GM12892 (cell line): ENCODE measurements around the gene CCDC28A.
A peak's percentile ranks its signal among the peaks of the same experiment; 100 is the strongest.

Experiments used
- DNase-seq: peaks from one replicate; pipeline ENCODE4 v3.0.0; 2011; ENCODE audit not compliant: insufficient read length
- FAIRE-seq: peaks from 2 replicates; lab custom pipeline; 2011; peaks lifted over from hg19 to GRCh38; lab: Jason Lieb, UNC
- POLR2A ChIP-seq: IDR thresholded peaks from 2 replicates; pipeline ENCODE4 v1.6.1; 2011; ENCODE audit warnings: low read depth, low read length, control low read depth
- POLR2AphosphoS5 ChIP-seq: IDR thresholded peaks from 2 replicates; pipeline ENCODE4 v1.6.1; 2011; ENCODE audit warnings: low read depth, low read length, control low read depth
- TAF1 ChIP-seq: IDR thresholded peaks from 2 replicates; pipeline ENCODE4 v1.6.1; 2011; ENCODE audit warnings: low read depth, mild to moderate bottlenecking, control low read depth, low read length, borderline replicate concordance

Gene CCDC28A

DNA sequence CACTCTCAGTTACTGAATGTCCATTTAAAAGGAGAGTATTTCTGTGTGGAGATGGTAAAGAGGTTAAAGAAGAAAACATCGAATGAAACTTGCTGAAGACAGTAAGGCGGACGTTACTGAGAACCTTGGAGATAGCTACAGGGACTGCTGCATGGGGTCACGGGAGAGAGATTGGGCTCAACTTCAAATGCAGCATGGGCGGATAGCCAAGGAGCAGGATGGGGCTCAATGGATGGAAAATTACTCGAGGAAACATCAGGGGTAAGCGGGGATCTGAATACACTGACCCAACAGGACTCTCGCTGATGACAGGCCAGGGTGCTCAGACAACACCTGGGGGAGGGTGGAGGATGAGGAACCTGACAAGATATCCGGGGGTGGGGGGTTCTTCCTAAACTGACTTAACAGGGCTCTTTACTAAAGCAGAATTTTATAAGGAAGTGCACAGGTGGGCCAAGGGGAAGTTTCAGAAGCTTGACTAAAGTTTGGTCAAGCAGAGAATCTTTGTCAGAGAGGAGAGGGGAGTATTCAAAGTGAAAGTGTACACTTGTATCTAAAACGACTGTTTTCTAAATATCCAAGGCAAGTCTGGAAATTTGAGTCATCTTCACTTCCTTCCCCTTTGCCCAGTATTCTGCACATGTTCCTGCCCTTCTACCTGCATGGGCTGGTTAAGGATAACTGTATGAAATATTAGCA lies 45.1 kb downstream of the CCDC28A start:
- TF ChIP-seq POLR2AphosphoS5 (no peak), POLR2A (no peak), TAF1 (no peak)
- FAIRE-seq = peak; percentile 50
- DNase-seq = peak; percentile 25

DNA sequence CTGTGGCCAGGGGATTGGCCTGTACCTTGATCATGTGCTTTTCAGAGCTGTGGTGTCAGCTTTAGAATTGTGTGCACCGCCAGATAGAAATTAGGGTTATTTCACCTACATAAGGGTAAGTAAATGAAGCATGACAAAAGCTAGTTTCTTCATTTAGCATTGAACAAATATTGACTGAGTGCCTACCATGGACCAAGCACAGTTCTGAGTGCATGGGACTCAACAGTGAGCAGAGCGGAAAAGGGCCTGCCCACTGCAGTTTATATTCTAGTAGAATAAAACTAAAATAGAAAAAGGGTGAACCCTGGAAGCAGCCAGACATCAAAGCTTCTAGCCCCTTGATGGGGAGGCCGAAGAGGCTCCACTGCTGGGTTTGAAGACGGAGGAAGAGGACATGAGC lies 48.0 kb downstream of the CCDC28A start:
- no peak for FAIRE-seq
- no peak for TF ChIP-seq POLR2AphosphoS5
- TF ChIP-seq TAF1 = no peak
- no peak for TF ChIP-seq POLR2A
- DNase-seq = no peak

GRCh38 chr6:138824482-138825144 lies 51.0 kb downstream of the CCDC28A start:
- FAIRE-seq (no peak), DNase-seq (no peak)
- TF ChIP-seq POLR2AphosphoS5 = no peak

DNA sequence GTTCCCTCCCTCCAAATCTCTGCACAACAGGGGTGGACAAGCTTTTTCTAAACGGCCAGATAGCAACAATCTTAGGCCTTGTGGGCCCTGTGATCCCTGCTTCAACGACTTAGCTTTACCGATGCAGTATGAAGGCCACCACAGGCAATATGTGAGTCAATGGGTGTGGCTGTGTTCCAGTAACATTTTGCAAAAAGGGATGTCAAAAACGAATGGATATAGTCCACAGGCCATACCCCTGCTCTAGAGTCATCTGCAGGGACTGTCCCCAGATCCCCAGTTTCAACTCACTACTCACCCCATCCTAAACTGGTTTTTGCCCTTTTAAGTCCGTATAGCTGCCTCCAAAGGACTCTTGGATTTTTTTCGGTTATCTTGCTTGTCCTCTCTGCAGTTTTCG lies 56.7 kb downstream of the CCDC28A start:
- DNase-seq (no peak), FAIRE-seq (no peak)
- TF ChIP-seq POLR2AphosphoS5 = no peak
- no peak for TF ChIP-seq POLR2A
- no peak for TF ChIP-seq TAF1

- FAIRE-seq = no peak
Measured at GRCh38 chr6:138832182-138832581, 58.6 kb downstream of the CCDC28A start.

DNA sequence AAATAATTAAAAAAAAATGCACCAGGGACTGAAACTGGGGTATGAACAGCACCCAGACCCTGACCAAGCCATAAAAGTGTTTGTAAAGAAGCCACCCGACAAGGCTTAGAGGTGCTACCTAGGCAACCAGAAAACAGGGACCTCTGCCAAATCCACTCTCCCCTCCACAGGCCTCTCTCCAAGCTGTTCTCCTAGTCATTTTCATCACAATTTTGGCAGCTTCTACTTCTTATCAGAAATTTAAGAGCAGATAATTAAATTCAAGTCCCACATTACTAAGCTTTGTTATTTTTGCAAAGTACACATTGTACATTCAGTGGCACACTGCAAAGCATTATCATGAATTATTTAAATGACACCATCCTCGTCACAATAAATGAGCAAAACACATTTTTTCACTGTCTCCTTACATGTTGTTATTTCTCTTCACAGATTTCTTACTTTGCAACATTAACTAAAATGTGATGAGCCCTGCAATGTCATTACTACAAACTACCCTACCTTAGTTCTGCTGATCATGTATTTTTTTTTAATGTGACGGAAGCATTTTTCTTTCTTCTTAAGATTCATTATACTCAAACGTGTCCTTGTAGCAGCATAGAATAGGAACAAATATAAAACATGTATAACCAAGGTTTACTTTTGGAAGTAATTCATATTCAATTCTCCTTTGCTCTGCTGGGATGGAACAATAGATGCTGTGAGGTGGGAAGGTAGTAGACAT lies 60.4 kb downstream of the CCDC28A start:
- no peak for TF ChIP-seq TAF1
- TF ChIP-seq POLR2AphosphoS5 = no peak
- no peak for TF ChIP-seq POLR2A
- FAIRE-seq (no peak), DNase-seq (no peak)

More at GRCh38 chr6:138832182-138832581, 58.6 kb downstream of the CCDC28A start:
- no peak for TF ChIP-seq POLR2AphosphoS5
- no peak for DNase-seq

DNA sequence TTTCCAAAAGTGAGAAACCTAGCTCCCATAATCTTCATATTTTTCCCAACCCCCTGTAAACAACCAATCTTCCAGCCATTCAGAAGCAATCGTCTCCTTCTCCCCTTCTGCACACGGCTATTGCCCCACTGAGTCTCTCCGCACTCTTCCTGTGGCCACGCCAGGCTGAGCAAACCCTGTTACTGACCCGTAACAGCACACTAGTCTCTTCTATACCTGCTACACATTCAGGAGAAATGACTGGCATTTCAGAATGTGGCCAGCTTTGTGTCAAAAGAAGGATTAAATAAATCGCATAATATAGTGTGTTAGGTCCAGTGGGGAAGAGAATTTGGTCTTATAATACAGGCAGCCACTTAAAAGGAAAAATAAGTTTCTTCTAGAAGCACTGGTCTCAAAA lies 63.7 kb downstream of the CCDC28A start:
- TF ChIP-seq POLR2AphosphoS5 (no peak), POLR2A (no peak), TAF1 (no peak)
- no peak for FAIRE-seq
- no peak for DNase-seq
